B cell (primary cell): ENCODE results near the gene FAM120B.

ENCODE experiments used
- EZH2 ChIP-seq: IDR thresholded peaks from 2 replicates; pipeline ENCODE4 v1.6.1; 2012; ENCODE audit warnings: borderline replicate concordance, low read depth, mild to moderate bottlenecking, moderate library complexity, low read length; ENCODE audit not compliant: insufficient read depth, poor library complexity, severe bottlenecking
- TF ChIP-seq, protein P1 (sequence below): fragments of 200-600 bp; IDR thresholded peaks from one replicate; pipeline ENCODE4 v1.8.0; 2022; ENCODE audit warnings: antibody characterized with exemption, mild to moderate bottlenecking

DNA sequence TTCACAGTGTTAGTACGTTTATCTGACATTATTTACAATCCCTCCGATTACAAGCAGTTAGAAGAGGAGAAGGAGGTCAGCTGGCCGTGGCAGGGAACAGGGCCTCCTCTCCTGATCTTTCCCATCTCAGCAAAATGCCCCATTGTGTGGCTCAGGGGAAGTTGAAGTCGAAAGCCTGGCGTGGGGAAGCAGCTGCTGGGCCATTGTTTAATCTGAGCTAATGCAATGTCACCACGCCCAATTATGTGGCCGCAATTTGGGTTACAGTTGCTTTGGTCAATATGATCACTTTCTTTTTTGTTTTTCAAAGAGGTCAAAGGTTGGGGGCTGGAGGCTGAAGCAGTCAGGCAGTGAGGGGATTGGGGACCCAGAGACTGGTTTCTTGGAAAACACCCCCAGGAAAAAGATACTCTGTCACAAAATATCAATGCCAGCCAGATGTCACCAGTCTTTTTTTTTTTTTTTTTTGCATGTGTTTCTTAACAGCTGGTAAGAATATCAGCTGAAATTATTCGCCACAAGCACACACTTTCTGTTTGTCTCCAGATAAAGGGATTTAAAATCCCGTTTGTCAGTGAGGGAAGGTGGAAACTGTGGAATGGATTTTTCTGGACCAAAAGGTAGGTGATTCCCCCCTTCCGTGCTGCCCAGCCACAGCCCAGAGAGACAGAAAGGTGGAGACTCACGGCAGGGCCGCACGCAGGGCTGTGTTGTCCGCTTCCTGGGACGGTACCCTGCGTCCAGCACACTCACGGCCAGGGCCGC, 40.3 kb upstream of the FAM120B start:
- TF ChIP-seq, protein P1, sequence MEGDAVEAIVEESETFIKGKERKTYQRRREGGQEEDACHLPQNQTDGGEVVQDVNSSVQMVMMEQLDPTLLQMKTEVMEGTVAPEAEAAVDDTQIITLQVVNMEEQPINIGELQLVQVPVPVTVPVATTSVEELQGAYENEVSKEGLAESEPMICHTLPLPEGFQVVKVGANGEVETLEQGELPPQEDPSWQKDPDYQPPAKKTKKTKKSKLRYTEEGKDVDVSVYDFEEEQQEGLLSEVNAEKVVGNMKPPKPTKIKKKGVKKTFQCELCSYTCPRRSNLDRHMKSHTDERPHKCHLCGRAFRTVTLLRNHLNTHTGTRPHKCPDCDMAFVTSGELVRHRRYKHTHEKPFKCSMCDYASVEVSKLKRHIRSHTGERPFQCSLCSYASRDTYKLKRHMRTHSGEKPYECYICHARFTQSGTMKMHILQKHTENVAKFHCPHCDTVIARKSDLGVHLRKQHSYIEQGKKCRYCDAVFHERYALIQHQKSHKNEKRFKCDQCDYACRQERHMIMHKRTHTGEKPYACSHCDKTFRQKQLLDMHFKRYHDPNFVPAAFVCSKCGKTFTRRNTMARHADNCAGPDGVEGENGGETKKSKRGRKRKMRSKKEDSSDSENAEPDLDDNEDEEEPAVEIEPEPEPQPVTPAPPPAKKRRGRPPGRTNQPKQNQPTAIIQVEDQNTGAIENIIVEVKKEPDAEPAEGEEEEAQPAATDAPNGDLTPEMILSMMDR = no peak
- no peak for TF ChIP-seq EZH2
